Left forelimb (tissue), 1 donor: Measurements from ENCODE around the gene ANKRD11.
"Not testable (repeated sequence)": the region's sequence is repeated elsewhere in the genome, so short reads cannot be mapped to it uniquely, and the experiment has no call there.

Experiments used
- DNase-seq: peaks from one replicate; pipeline ENCODE4 v3.0.0-alpha.2; 2018; ENCODE audit warnings: low spot score

ANKRD11 gene

GRCh38 chr16:89328412-89329400, 161.7 kb downstream of the ANKRD11 start:
- not testable (repeated sequence) for DNase-seq

GRCh38 chr16:89326721-89327120, 163.6 kb downstream of the ANKRD11 start:
- DNase-seq: no peak

GRCh38 chr16:89325861-89326471, 164.4 kb downstream of the ANKRD11 start:
- DNase-seq: peak; percentile 55

- DNase-seq: peak; percentile 37
Measured at GRCh38 chr16:89324056-89325010, 166.0 kb downstream of the ANKRD11 start.

GRCh38 chr16:89323120-89323960, 167.0 kb downstream of the ANKRD11 start:
- no peak for DNase-seq

- DNase-seq: no peak
Measured at GRCh38 chr16:89322321-89323119, 167.8 kb downstream of the ANKRD11 start.

GRCh38 chr16:89320782-89321501, 169.4 kb downstream of the ANKRD11 start:
- no peak for DNase-seq

- DNase-seq: no peak
Measured at GRCh38 chr16:89319886-89320781, 170.2 kb downstream of the ANKRD11 start.

- no peak for DNase-seq
Measured at GRCh38 chr16:89319631-89319885, 170.8 kb downstream of the ANKRD11 start.

GRCh38 chr16:89318871-89319630, 171.3 kb downstream of the ANKRD11 start:
- no peak for DNase-seq

GRCh38 chr16:89318430-89318758, 172.0 kb downstream of the ANKRD11 start:
- DNase-seq: no peak

GRCh38 chr16:89317729-89318429, 172.5 kb downstream of the ANKRD11 start:
- DNase-seq: no peak

- DNase-seq: no peak
Measured at GRCh38 chr16:89317101-89317671, 173.2 kb downstream of the ANKRD11 start.

- DNase-seq: no peak
Measured at GRCh38 chr16:89316701-89317100, 173.7 kb downstream of the ANKRD11 start.

GRCh38 chr16:89315791-89316581, 174.4 kb downstream of the ANKRD11 start:
- DNase-seq: no peak

GRCh38 chr16:89315271-89315670, 175.1 kb downstream of the ANKRD11 start:
- no peak for DNase-seq
